ENCODE results near the gene FBXO21. TPM values are rescaled to one million over a fixed set of nuclear protein-coding genes. Genes with fewer than 3 reads are reported as not detected.

Gene FBXO21
- 53.5 and 122 TPM in 2 replicates for total RNA-seq

GRCh38 chr12:117190210-117190781, at the start of gene FBXO21:
Gene FBXO21, minus strand, starts transcription at chr12:117190470. Its CDS starts 14 bp downstream, at chr12:117190456.

Other genes starting within 250 kb of the FBXO21 start
- gene TESC, start 91.1 kb downstream of the FBXO21 start, total RNA-seq = 0.32 TPM in 1 of 2 replicates, not detected in the other
- not detected in 2 replicates for gene NOS1, start 171.2 kb upstream of the FBXO21 start, total RNA-seq